22Rv1 (cell line): ENCODE measurements around the gene PRSS21.

Source experiments
- ZFX ChIP-seq: fragments of 450-650 bp; IDR thresholded peaks from 2 replicates; pipeline ENCODE4 v1.6.1; 2017; ENCODE audit warnings: antibody characterized with exemption, borderline replicate concordance
- TF ChIP-seq, protein P1 (sequence below): fragments of 450-650 bp; IDR thresholded peaks from 2 replicates; pipeline ENCODE4 v1.5.1; 2017; ENCODE audit warnings: mild to moderate bottlenecking

- TF ChIP-seq, protein P1, sequence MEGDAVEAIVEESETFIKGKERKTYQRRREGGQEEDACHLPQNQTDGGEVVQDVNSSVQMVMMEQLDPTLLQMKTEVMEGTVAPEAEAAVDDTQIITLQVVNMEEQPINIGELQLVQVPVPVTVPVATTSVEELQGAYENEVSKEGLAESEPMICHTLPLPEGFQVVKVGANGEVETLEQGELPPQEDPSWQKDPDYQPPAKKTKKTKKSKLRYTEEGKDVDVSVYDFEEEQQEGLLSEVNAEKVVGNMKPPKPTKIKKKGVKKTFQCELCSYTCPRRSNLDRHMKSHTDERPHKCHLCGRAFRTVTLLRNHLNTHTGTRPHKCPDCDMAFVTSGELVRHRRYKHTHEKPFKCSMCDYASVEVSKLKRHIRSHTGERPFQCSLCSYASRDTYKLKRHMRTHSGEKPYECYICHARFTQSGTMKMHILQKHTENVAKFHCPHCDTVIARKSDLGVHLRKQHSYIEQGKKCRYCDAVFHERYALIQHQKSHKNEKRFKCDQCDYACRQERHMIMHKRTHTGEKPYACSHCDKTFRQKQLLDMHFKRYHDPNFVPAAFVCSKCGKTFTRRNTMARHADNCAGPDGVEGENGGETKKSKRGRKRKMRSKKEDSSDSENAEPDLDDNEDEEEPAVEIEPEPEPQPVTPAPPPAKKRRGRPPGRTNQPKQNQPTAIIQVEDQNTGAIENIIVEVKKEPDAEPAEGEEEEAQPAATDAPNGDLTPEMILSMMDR, result no peak
- TF ChIP-seq ZFX, result no peak
Observed at GRCh38 chr16:2787406-2787805, 29.6 kb upstream of the PRSS21 start, which contains the start of gene PRSS33.
